ENCODE data around the gene CCDC171. TPM values are rescaled to one million over a fixed set of nuclear protein-coding genes. Genes with fewer than 3 reads are reported as not detected.

CCDC171 gene
- total RNA-seq, 1 donor: 5.8 TPM

- Histone ChIP-seq H2AFZ (ENCODE audit: low read length) (no peak overlapping the region), H3K27ac (ENCODE audit: low read depth, low read length) (no peak overlapping the region), H3K9me3 (ENCODE audit: low read depth, low read length) (no peaks in the 10 kb centered on the region), H3K4me1 (ENCODE audit: insufficient read depth, low read length) (no peaks in the 10 kb centered on the region), H4K20me1 (ENCODE audit: insufficient read depth, low read length) (no peaks in the 10 kb centered on the region), H3K79me2 (ENCODE audit: insufficient read depth, low read length) (no peaks in the 10 kb centered on the region), H3K27me3 (ENCODE audit: insufficient read depth, low read length) (no peaks in the 10 kb centered on the region), H3K4me3 (ENCODE audit: insufficient read depth, low read length) (no peak overlapping the region), H3K4me2 (ENCODE audit: insufficient read depth, low read length) (no peak overlapping the region), H3K36me3 (ENCODE audit: insufficient read depth, low read length) (no peaks in the 10 kb centered on the region)
- TF ChIP-seq, protein P1, sequence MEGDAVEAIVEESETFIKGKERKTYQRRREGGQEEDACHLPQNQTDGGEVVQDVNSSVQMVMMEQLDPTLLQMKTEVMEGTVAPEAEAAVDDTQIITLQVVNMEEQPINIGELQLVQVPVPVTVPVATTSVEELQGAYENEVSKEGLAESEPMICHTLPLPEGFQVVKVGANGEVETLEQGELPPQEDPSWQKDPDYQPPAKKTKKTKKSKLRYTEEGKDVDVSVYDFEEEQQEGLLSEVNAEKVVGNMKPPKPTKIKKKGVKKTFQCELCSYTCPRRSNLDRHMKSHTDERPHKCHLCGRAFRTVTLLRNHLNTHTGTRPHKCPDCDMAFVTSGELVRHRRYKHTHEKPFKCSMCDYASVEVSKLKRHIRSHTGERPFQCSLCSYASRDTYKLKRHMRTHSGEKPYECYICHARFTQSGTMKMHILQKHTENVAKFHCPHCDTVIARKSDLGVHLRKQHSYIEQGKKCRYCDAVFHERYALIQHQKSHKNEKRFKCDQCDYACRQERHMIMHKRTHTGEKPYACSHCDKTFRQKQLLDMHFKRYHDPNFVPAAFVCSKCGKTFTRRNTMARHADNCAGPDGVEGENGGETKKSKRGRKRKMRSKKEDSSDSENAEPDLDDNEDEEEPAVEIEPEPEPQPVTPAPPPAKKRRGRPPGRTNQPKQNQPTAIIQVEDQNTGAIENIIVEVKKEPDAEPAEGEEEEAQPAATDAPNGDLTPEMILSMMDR (IDR thresholded peaks at IDR 0.05; ENCODE audit: extremely low read depth, low read depth, low read length): no peak
- no peak for DNase-seq (ENCODE audit: insufficient read length, low spot score, missing footprints)
These were observed 11.0 kb upstream of the CCDC171 start for GRCh38 chr9:15541872-15542271.

GRCh38 chr9:15542624-15543023 is 10.2 kb upstream of the CCDC171 start:
- Histone ChIP-seq H4K20me1 (ENCODE audit: insufficient read depth, low read length) (no peaks in the 10 kb centered on the region), H3K36me3 (ENCODE audit: insufficient read depth, low read length) (no peaks in the 10 kb centered on the region), H3K4me2 (ENCODE audit: insufficient read depth, low read length) (no peak overlapping the region), H3K4me1 (ENCODE audit: insufficient read depth, low read length) (no peaks in the 10 kb centered on the region), H3K27ac (ENCODE audit: low read depth, low read length) (no peak overlapping the region), H3K9me3 (ENCODE audit: low read depth, low read length) (no peaks in the 10 kb centered on the region), H3K4me3 (ENCODE audit: insufficient read depth, low read length) (no peak overlapping the region), H3K27me3 (ENCODE audit: insufficient read depth, low read length) (no peaks in the 10 kb centered on the region), H2AFZ (ENCODE audit: low read length) (no peak overlapping the region), H3K79me2 (ENCODE audit: insufficient read depth, low read length) (no peaks in the 10 kb centered on the region)
- TF ChIP-seq, protein P1 (IDR thresholded peaks at IDR 0.05; ENCODE audit: extremely low read depth, low read depth, low read length): no peak
- DNase-seq (ENCODE audit: insufficient read length, low spot score, missing footprints): no peak

GRCh38 chr9:15543047-15543813 is 9.6 kb upstream of the CCDC171 start:
- Histone ChIP-seq H3K79me2 (ENCODE audit: insufficient read depth, low read length) (no peaks in the 10 kb centered on the region), H3K4me2 (ENCODE audit: insufficient read depth, low read length) (no peak overlapping the region), H4K20me1 (ENCODE audit: insufficient read depth, low read length) (no peaks in the 10 kb centered on the region), H3K9me3 (ENCODE audit: low read depth, low read length) (no peaks in the 10 kb centered on the region), H2AFZ (ENCODE audit: low read length) (no peak overlapping the region), H3K36me3 (ENCODE audit: insufficient read depth, low read length) (no peaks in the 10 kb centered on the region), H3K4me1 (ENCODE audit: insufficient read depth, low read length) (no peaks in the 10 kb centered on the region), H3K27ac (ENCODE audit: low read depth, low read length) (no peak overlapping the region), H3K27me3 (ENCODE audit: insufficient read depth, low read length) (no peaks in the 10 kb centered on the region), H3K4me3 (ENCODE audit: insufficient read depth, low read length) (no peak overlapping the region)
- TF ChIP-seq, protein P1 (IDR thresholded peaks at IDR 0.05; ENCODE audit: extremely low read depth, low read depth, low read length): no peak
- DNase-seq (ENCODE audit: insufficient read length, low spot score, missing footprints): no peak

GRCh38 chr9:15549611-15550010 is 3.2 kb upstream of the CCDC171 start:
- no peak overlapping the region for H3K27ac ChIP-seq (ENCODE audit: low read depth, low read length)

More at GRCh38 chr9:15549611-15550010, 3.2 kb upstream of the CCDC171 start:
- no peak overlapping the region for H3K4me3 ChIP-seq (ENCODE audit: insufficient read depth, low read length)
- H3K79me2 ChIP-seq (ENCODE audit: insufficient read depth, low read length): no peaks in the 10 kb centered on the region
- H3K9me3 ChIP-seq (ENCODE audit: low read depth, low read length): no peaks in the 10 kb centered on the region
- TF ChIP-seq, protein P1 (IDR thresholded peaks at IDR 0.05; ENCODE audit: extremely low read depth, low read depth, low read length): no peak
- DNase-seq (ENCODE audit: insufficient read length, low spot score, missing footprints): no peak
- H3K4me1 ChIP-seq (ENCODE audit: insufficient read depth, low read length): peaks cover 4% of the 10 kb centered on the region
- peaks cover 4% of the 10 kb centered on the region for H3K27me3 ChIP-seq (ENCODE audit: insufficient read depth, low read length)
- no peaks in the 10 kb centered on the region for H3K36me3 ChIP-seq (ENCODE audit: insufficient read depth, low read length)
- H2AFZ ChIP-seq (ENCODE audit: low read length): no peak overlapping the region
- no peaks in the 10 kb centered on the region for H4K20me1 ChIP-seq (ENCODE audit: insufficient read depth, low read length)
- H3K4me2 ChIP-seq (ENCODE audit: insufficient read depth, low read length): no peak overlapping the region

Data from osteoblast (primary cell).